ENCODE measurements around the gene HORMAD2. TPM values are rescaled to one million over a fixed set of nuclear protein-coding genes. Genes with fewer than 3 reads are reported as not detected.

HORMAD2 gene
- total and polyA plus RNA-seq, 3 experiments from 2014 or later, result not detected

DNA sequence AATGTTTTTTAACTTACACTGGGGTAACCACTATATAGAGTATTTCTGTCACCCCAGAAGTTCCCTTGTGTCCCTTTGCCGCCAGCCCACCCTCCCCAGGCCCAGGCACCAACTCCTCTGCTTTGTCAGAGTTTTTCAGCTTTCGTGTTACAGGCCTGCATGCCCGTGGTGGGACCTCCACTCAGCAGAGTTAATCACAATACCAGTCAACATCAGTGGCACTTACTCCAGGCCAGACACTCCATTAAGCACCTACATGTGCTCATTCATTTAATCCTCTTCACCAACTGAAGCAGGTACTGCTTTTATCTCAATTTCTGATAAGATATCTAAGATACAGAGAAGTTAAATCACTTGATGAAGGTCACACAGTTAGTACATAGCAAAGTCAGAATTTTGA is 103.0 kb downstream of the HORMAD2 start:
- H3K36me3 Mint-ChIP-seq, result no peaks in the 10 kb centered on the region
- H3K9me3 Mint-ChIP-seq, result no peaks in the 10 kb centered on the region
- H3K4me3 Mint-ChIP-seq, result no peak overlapping the region
- H3K27ac Mint-ChIP-seq, result peak overlapping the region in 4 of 8 donors; percentile 7 to 39 (median 24)
- H3K4me1 Mint-ChIP-seq, result peaks cover 13 to 57% (median 49%) of the 10 kb centered on the region in 3 donors
- DNase-seq, result no peak
- H3K27me3 Mint-ChIP-seq, result peaks cover 0 to 2% of the 10 kb centered on the region in 2 donors
- H3K4me3 ChIP-seq (ENCODE audit: low read length), result no peak overlapping the region
- no peaks in the 10 kb centered on the region for H3K27me3 ChIP-seq (ENCODE audit: insufficient read depth, low read length, poor library complexity, severe bottlenecking)
- H3K27ac ChIP-seq (ENCODE audit: low read depth, low read length), result no peak overlapping the region
- no peaks in the 10 kb centered on the region for H3K9me3 ChIP-seq (ENCODE audit: low read length)
- CTCF ChIA-PET, result no interaction called here
- peaks cover 18% of the 10 kb centered on the region for H3K4me1 ChIP-seq (ENCODE audit: insufficient read depth, low read length)
- POLR2A ChIA-PET, result no interaction called here
- H3K36me3 ChIP-seq (ENCODE audit: insufficient read depth, low read length), result no peaks in the 10 kb centered on the region

GRCh38 chr22:30183861-30184278 is 103.6 kb downstream of the HORMAD2 start:
- H3K9me3 ChIP-seq (ENCODE audit: low read length), result no peaks in the 10 kb centered on the region
- Mint-ChIP-seq H3K9me3 (no peaks in the 10 kb centered on the region), H3K27me3 (peaks cover 0 to 2% of the 10 kb centered on the region in 2 donors), H3K4me3 (no peak overlapping the region), H3K36me3 (no peaks in the 10 kb centered on the region), H3K27ac (peak overlapping the region in 1 of 8 donors; percentile 21), H3K4me1 (peaks cover 7 to 56% (median 45%) of the 10 kb centered on the region in 3 donors)
- no peak overlapping the region for H3K4me3 ChIP-seq (ENCODE audit: low read length)
- no peaks in the 10 kb centered on the region for H3K27me3 ChIP-seq (ENCODE audit: insufficient read depth, low read length, poor library complexity, severe bottlenecking)
- ChIA-PET POLR2A (no interaction called here), CTCF (no interaction called here)
- peaks cover 12% of the 10 kb centered on the region for H3K4me1 ChIP-seq (ENCODE audit: insufficient read depth, low read length)
- no peak for DNase-seq
- H3K27ac ChIP-seq (ENCODE audit: low read depth, low read length), result no peak overlapping the region
- no peaks in the 10 kb centered on the region for H3K36me3 ChIP-seq (ENCODE audit: insufficient read depth, low read length)

- ChIA-PET POLR2A (no interaction called here), CTCF (no interaction called here)
- no peaks in the 10 kb centered on the region for H3K9me3 Mint-ChIP-seq
- H3K27me3 Mint-ChIP-seq, result peaks cover 2 to 7% of the 10 kb centered on the region in 2 donors
- H3K9me3 ChIP-seq (ENCODE audit: low read length), result no peaks in the 10 kb centered on the region
- no peaks in the 10 kb centered on the region for H3K27me3 ChIP-seq (ENCODE audit: insufficient read depth, low read length, poor library complexity, severe bottlenecking)
- H3K27ac Mint-ChIP-seq, result peak overlapping the region in 2 of 8 donors; percentile 10 to 69
- H3K4me1 ChIP-seq (ENCODE audit: insufficient read depth, low read length), result peaks cover 6% of the 10 kb centered on the region
- peak overlapping the region in 1 of 7 donors; percentile 13 for H3K4me3 Mint-ChIP-seq
- peaks cover 0 to 3% (median 0%) of the 10 kb centered on the region in 3 donors for H3K36me3 Mint-ChIP-seq
- peaks cover 7 to 58% (median 43%) of the 10 kb centered on the region in 3 donors for H3K4me1 Mint-ChIP-seq
- no peaks in the 10 kb centered on the region for H3K36me3 ChIP-seq (ENCODE audit: insufficient read depth, low read length)
- no peak for DNase-seq
- H3K4me3 ChIP-seq (ENCODE audit: low read length), result no peak overlapping the region
- no peak overlapping the region for H3K27ac ChIP-seq (ENCODE audit: low read depth, low read length)
Observed at GRCh38 chr22:30185129-30185528, 104.9 kb downstream of the HORMAD2 start.

DNA sequence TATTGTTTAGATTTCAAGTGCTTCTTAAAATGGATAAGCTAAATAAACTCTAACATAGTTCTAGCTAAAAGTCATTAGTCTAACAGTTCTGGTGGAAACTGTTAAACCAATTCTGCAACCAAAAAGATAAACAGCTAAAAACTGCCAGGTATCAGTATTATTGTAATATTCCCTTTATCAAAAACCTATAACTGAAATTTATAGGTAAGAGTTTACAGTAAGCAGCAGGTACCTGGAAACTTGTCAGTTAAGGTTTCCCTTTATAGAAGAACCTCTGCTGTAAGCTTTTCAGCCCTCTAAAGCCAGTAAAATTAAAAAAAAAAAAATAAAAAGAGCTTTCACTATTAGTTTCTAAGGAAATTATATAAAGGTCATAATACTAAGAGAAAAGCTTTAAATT is 105.3 kb downstream of the HORMAD2 start:
- CTCF ChIA-PET, result no interaction called here
- H3K4me1 Mint-ChIP-seq, result peaks cover 7 to 63% (median 43%) of the 10 kb centered on the region in 3 donors
- Histone ChIP-seq H3K36me3 (ENCODE audit: insufficient read depth, low read length) (no peaks in the 10 kb centered on the region), H3K9me3 (ENCODE audit: low read length) (no peaks in the 10 kb centered on the region), H3K27ac (ENCODE audit: low read depth, low read length) (no peak overlapping the region), H3K27me3 (ENCODE audit: insufficient read depth, low read length, poor library complexity, severe bottlenecking) (no peaks in the 10 kb centered on the region), H3K4me1 (ENCODE audit: insufficient read depth, low read length) (peaks cover 6% of the 10 kb centered on the region), H3K4me3 (ENCODE audit: low read length) (no peak overlapping the region)
- no peak overlapping the region for H3K4me3 Mint-ChIP-seq
- H3K27ac Mint-ChIP-seq, result peak overlapping the region in 1 of 8 donors; percentile 69
- H3K27me3 Mint-ChIP-seq, result peaks cover 2 to 11% of the 10 kb centered on the region in 2 donors
- H3K36me3 Mint-ChIP-seq, result peaks cover 0 to 3% (median 0%) of the 10 kb centered on the region in 3 donors
- no peaks in the 10 kb centered on the region for H3K9me3 Mint-ChIP-seq
- no peak for DNase-seq
- POLR2A ChIA-PET, result interaction anchor here (0.7 kb wide), 1 partner anchor 289 kb away, joined by 5 read pairs; no protein-coding TSS in a partner anchor

DNA sequence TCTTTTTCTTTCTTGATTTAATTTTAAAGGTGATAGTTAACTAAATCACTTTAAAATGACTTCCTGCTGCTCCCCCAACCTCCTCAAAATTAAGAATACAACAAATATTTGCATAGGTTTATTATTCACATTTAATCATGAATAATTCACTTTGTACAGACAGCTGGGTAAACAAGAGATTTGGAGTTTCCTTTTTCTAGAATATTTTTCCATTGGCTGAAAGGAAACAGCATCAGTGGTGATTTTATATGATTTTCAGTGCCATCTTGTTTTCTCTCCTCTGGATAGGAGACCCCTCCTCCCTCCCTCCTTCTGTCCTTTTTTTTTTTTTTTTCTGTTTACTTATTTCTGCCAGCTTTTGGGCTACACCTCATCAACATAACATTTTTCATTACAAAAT is 105.8 kb downstream of the HORMAD2 start:
- H3K9me3 ChIP-seq (ENCODE audit: low read length), result no peaks in the 10 kb centered on the region
- H3K36me3 ChIP-seq (ENCODE audit: insufficient read depth, low read length), result no peaks in the 10 kb centered on the region
- Mint-ChIP-seq H3K4me3 (no peak overlapping the region), H3K27ac (peak overlapping the region in 1 of 8 donors; percentile 54), H3K9me3 (no peaks in the 10 kb centered on the region), H3K27me3 (peaks cover 2 to 16% of the 10 kb centered on the region in 2 donors), H3K36me3 (peaks cover 0 to 3% (median 0%) of the 10 kb centered on the region in 3 donors), H3K4me1 (peaks cover 10 to 63% (median 43%) of the 10 kb centered on the region in 3 donors)
- no peak for DNase-seq
- no peak overlapping the region for H3K4me3 ChIP-seq (ENCODE audit: low read length)
- peaks cover 6% of the 10 kb centered on the region for H3K4me1 ChIP-seq (ENCODE audit: insufficient read depth, low read length)
- CTCF ChIA-PET, result no interaction called here
- H3K27me3 ChIP-seq (ENCODE audit: insufficient read depth, low read length, poor library complexity, severe bottlenecking), result no peaks in the 10 kb centered on the region
- H3K27ac ChIP-seq (ENCODE audit: low read depth, low read length), result no peak overlapping the region
- POLR2A ChIA-PET, result interaction anchor here (0.6 to 0.7 kb wide), 2 partner anchors 101 to 289 kb away, joined by 4 to 5 read pairs; no protein-coding TSS in a partner anchor

- H3K27ac Mint-ChIP-seq, result no peak overlapping the region
- POLR2A ChIA-PET, result interaction anchor here (0.6 kb wide), 1 partner anchor 101 kb away, joined by 4 read pairs; no protein-coding TSS in a partner anchor
- H3K27me3 Mint-ChIP-seq, result peaks cover 0 to 17% of the 10 kb centered on the region in 2 donors
- peaks cover 10 to 63% (median 43%) of the 10 kb centered on the region in 3 donors for H3K4me1 Mint-ChIP-seq
- H3K36me3 ChIP-seq (ENCODE audit: insufficient read depth, low read length), result no peaks in the 10 kb centered on the region
- DNase-seq, result no peak
- H3K4me1 ChIP-seq (ENCODE audit: insufficient read depth, low read length), result peaks cover 6% of the 10 kb centered on the region
- H3K9me3 ChIP-seq (ENCODE audit: low read length), result no peaks in the 10 kb centered on the region
- no peaks in the 10 kb centered on the region for H3K9me3 Mint-ChIP-seq
- H3K36me3 Mint-ChIP-seq, result peaks cover 0 to 3% (median 0%) of the 10 kb centered on the region in 3 donors
- CTCF ChIA-PET, result no interaction called here
- no peak overlapping the region for H3K27ac ChIP-seq (ENCODE audit: low read depth, low read length)
- H3K4me3 ChIP-seq (ENCODE audit: low read length), result no peak overlapping the region
- H3K27me3 ChIP-seq (ENCODE audit: insufficient read depth, low read length, poor library complexity, severe bottlenecking), result no peaks in the 10 kb centered on the region
- no peak overlapping the region for H3K4me3 Mint-ChIP-seq
Observed at GRCh38 chr22:30186510-30186909, 106.2 kb downstream of the HORMAD2 start.

GRCh38 chr22:30187094-30187493 is 106.8 kb downstream of the HORMAD2 start:
- H3K4me3 Mint-ChIP-seq, result no peak overlapping the region
- H3K27me3 ChIP-seq (ENCODE audit: insufficient read depth, low read length, poor library complexity, severe bottlenecking), result no peaks in the 10 kb centered on the region
- CTCF ChIA-PET, result no interaction called here
- no peak for DNase-seq
- H3K9me3 Mint-ChIP-seq, result no peaks in the 10 kb centered on the region
- no peak overlapping the region for H3K27ac ChIP-seq (ENCODE audit: low read depth, low read length)
- H3K4me3 ChIP-seq (ENCODE audit: low read length), result no peak overlapping the region
- peaks cover 6% of the 10 kb centered on the region for H3K4me1 ChIP-seq (ENCODE audit: insufficient read depth, low read length)
- peaks cover 13 to 65% (median 46%) of the 10 kb centered on the region in 3 donors for H3K4me1 Mint-ChIP-seq
- H3K36me3 Mint-ChIP-seq, result peaks cover 0 to 3% (median 0%) of the 10 kb centered on the region in 3 donors
- peak overlapping the region in 1 of 8 donors; percentile 5 for H3K27ac Mint-ChIP-seq
- H3K27me3 Mint-ChIP-seq, result peaks cover 0 to 17% of the 10 kb centered on the region in 2 donors
- no peaks in the 10 kb centered on the region for H3K36me3 ChIP-seq (ENCODE audit: insufficient read depth, low read length)
- POLR2A ChIA-PET, result no interaction called here
- H3K9me3 ChIP-seq (ENCODE audit: low read length), result no peaks in the 10 kb centered on the region

- peak overlapping the region in 2 of 7 donors; percentile 34 to 53 for H3K4me3 Mint-ChIP-seq
- H3K27me3 Mint-ChIP-seq, result peaks cover 0 to 17% of the 10 kb centered on the region in 2 donors
- Histone ChIP-seq H3K9me3 (ENCODE audit: low read length) (no peaks in the 10 kb centered on the region), H3K27ac (ENCODE audit: low read depth, low read length) (no peak overlapping the region), H3K27me3 (ENCODE audit: insufficient read depth, low read length, poor library complexity, severe bottlenecking) (no peaks in the 10 kb centered on the region), H3K36me3 (ENCODE audit: insufficient read depth, low read length) (no peaks in the 10 kb centered on the region), H3K4me1 (ENCODE audit: insufficient read depth, low read length) (peaks cover 6% of the 10 kb centered on the region), H3K4me3 (ENCODE audit: low read length) (no peak overlapping the region)
- H3K27ac Mint-ChIP-seq, result peak overlapping the region in 4 of 8 donors; percentile 5 to 52 (median 40)
- CTCF ChIA-PET, result no interaction called here
- H3K4me1 Mint-ChIP-seq, result peaks cover 19 to 72% (median 52%) of the 10 kb centered on the region in 3 donors
- no peaks in the 10 kb centered on the region for H3K9me3 Mint-ChIP-seq
- H3K36me3 Mint-ChIP-seq, result peaks cover 0 to 3% (median 0%) of the 10 kb centered on the region in 3 donors
- no peak for DNase-seq
- POLR2A ChIA-PET, result no interaction called here
Observed at GRCh38 chr22:30187529-30188407, 107.5 kb downstream of the HORMAD2 start.

Measured in CD8-positive, alpha-beta memory T cell (primary cell).